BE2C (cell line): ENCODE measurements around the gene ABI3.

ENCODE experiments used
- DNase-seq: peaks from one replicate; pipeline ENCODE4 v3.0.0-alpha.2; 2020
- H3K27me3 ChIP-seq: fragments of 250-450 bp; sonication (Bioruptor Pico); 2 replicates; pipeline ENCODE4 v1.5.1; 2020; ENCODE audit warnings: mild to moderate bottlenecking
- H3K36me3 ChIP-seq: fragments of 250-450 bp; sonication (Bioruptor Pico); 2 replicates; pipeline ENCODE4 v1.5.1; 2020; ENCODE audit warnings: mild to moderate bottlenecking
- H3K4me1 ChIP-seq: fragments of 250-450 bp; sonication (Bioruptor Pico); 2 replicates; pipeline ENCODE4 v1.5.1; 2020
- H3K4me3 ChIP-seq: 2 replicates; pipeline ENCODE4 v1.5.1; 2011; ENCODE audit warnings: low read depth, low read length
- H3K9me3 ChIP-seq: fragments of 250-450 bp; sonication (Bioruptor Pico); 2 replicates; pipeline ENCODE4 v1.5.1; 2020
- TF ChIP-seq, protein P1 (sequence below): IDR thresholded peaks from 2 replicates; pipeline ENCODE4 v1.5.1; 2012; ENCODE audit warnings: mild to moderate bottlenecking, low read depth, low read length

The ABI3 gene

DNA sequence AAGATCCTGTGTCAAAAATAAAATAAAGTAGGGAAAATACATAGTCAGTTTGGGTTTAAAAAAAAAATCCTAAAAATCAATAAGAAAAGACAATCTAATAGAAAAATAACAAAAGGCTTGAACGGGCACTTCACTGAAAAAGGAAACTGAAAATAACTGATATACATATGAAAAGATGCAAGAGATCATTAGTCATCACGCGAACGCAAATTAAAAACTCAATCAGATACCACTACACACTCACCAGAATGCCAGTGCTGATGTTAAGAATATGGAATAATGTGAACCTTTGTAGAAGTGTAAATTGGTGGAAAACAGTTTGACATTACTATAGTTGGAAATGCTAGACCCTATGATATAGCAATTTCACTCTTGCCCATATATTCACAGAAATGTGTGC lies 14.8 kb upstream of the ABI3 start:
- no peaks in the 10 kb centered on the region for H3K9me3 ChIP-seq
- H3K27me3 ChIP-seq, result peaks cover 5% of the 10 kb centered on the region; the same call in 1 of the 2 replicates
- TF ChIP-seq, protein P1, sequence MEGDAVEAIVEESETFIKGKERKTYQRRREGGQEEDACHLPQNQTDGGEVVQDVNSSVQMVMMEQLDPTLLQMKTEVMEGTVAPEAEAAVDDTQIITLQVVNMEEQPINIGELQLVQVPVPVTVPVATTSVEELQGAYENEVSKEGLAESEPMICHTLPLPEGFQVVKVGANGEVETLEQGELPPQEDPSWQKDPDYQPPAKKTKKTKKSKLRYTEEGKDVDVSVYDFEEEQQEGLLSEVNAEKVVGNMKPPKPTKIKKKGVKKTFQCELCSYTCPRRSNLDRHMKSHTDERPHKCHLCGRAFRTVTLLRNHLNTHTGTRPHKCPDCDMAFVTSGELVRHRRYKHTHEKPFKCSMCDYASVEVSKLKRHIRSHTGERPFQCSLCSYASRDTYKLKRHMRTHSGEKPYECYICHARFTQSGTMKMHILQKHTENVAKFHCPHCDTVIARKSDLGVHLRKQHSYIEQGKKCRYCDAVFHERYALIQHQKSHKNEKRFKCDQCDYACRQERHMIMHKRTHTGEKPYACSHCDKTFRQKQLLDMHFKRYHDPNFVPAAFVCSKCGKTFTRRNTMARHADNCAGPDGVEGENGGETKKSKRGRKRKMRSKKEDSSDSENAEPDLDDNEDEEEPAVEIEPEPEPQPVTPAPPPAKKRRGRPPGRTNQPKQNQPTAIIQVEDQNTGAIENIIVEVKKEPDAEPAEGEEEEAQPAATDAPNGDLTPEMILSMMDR, result no peak
- H3K4me1 ChIP-seq, result no peaks in the 10 kb centered on the region
- no peak for DNase-seq
- H3K36me3 ChIP-seq, result no peaks in the 10 kb centered on the region
- H3K4me3 ChIP-seq, result no peak overlapping the region

DNA sequence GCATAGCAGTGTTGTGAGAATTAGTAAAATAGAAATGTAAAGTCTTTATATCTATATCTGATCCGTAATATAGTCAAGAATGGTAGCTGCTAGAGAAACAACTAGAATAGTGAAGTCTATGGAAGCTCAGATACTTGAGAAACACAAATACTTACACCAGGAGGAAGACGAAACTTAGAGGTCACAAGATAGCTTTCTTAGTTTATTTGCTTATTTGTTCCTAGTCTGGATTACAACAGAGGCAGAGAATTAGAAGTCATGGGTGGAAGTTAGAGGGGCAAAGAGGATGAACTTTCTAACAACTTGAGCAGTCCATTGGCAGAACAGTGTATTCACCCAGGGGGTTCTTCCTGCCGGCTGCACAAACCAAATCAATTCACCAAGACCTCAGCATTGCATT lies 14.0 kb upstream of the ABI3 start:
- Histone ChIP-seq H3K4me1 (no peaks in the 10 kb centered on the region), H3K36me3 (no peaks in the 10 kb centered on the region), H3K27me3 (peaks cover 5% of the 10 kb centered on the region; the same call in 1 of the 2 replicates), H3K9me3 (no peaks in the 10 kb centered on the region), H3K4me3 (no peak overlapping the region)
- DNase-seq, result no peak
- TF ChIP-seq, protein P1, result no peak

DNA sequence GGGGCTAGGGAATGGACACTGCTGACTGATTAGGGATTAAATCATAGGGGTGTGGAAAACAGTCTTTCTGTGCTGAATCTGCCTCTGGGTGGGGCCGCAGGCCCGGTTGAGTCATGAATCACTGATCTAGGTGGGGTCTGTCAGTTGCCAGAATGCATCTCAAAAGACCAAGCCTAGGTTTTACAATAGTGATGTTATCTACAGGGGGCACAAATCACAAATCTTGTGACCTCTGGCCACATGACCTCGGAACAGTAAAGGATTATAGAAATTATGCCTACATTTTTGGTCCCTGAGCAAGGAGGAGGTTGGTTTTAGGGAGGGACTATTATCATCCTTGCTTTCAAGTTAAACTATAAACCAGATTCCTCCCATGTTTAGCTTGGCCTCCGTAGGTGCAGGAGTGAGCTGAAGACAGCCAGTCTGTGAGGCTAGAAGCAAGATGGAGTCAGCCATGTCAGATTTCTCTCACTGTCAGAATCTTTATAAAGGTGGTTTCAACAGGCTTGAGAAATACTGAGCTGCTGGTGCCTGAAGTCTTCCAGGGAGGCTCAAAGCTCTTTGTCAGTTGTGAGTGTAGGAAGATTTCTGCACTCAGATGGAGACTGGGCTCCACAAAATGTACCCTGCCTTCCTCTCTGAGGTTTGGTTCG lies 13.0 kb upstream of the ABI3 start:
- peaks cover 12% of the 10 kb centered on the region for H3K27me3 ChIP-seq
- no peaks in the 10 kb centered on the region for H3K9me3 ChIP-seq
- H3K4me3 ChIP-seq, result no peak overlapping the region
- H3K36me3 ChIP-seq, result no peaks in the 10 kb centered on the region
- TF ChIP-seq, protein P1, result no peak
- no peaks in the 10 kb centered on the region for H3K4me1 ChIP-seq
- DNase-seq, result no peak

DNA sequence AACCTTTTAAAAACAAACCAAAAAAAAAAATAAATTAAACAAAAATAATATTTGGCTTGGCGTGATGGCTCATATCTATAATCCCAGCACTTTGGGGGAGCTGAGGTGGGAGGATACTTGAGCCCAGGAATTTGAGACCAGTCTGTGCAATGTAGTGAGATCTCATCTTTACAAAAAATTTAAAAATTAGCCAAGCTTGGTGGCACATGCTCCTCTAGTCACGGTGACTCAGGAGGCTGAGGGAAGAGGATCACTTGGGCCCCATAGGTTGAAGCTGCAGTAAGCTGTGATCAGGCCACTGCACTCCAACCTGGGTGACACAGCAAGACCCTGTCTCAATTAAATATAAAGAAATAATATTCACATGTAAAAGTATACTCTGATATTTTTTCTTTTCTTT lies 12.3 kb upstream of the ABI3 start:
- TF ChIP-seq, protein P1, result no peak
- H3K9me3 ChIP-seq, result no peaks in the 10 kb centered on the region
- H3K36me3 ChIP-seq, result no peaks in the 10 kb centered on the region
- H3K4me1 ChIP-seq, result no peaks in the 10 kb centered on the region
- DNase-seq, result no peak
- peaks cover 20% of the 10 kb centered on the region for H3K27me3 ChIP-seq
- H3K4me3 ChIP-seq, result no peak overlapping the region

DNA sequence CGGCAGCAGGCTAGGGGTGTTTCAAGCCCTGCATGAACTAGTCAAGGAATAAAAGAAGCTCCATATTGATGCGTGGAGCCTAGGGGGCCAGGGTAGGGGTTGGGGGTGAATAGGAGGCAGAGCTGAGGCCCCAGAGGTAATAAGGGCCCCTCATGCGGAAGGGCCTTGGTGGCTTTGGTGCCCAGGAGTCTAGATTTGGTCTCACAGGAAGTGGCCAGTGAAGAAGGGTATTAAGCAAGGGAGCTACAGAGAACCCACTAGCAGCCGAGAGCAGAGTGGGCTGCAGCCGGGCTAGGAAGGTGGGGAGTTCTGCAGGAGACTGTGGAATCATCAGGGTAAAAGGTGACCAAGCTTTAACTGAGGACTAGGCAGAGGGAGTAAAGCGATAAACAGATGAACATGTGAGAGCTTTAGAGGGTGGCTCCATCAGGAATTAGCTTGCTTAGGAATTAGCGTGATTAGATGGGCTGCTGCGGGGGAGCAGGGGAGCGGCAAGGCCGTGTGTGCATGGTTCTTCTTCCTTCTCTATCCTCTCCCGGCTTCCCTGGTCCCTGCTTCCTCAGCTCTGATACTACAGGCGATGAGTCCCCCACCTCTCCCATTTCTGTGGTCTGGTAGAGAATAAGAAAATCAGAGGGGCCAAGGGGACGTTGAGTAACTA lies 10.0 kb upstream of the ABI3 start:
- DNase-seq, result no peak
- H3K4me1 ChIP-seq, result no peaks in the 10 kb centered on the region
- peaks cover 39% of the 10 kb centered on the region for H3K27me3 ChIP-seq
- no peaks in the 10 kb centered on the region for H3K36me3 ChIP-seq
- TF ChIP-seq, protein P1, result no peak
- no peak overlapping the region for H3K4me3 ChIP-seq
- H3K9me3 ChIP-seq, result no peaks in the 10 kb centered on the region

DNA sequence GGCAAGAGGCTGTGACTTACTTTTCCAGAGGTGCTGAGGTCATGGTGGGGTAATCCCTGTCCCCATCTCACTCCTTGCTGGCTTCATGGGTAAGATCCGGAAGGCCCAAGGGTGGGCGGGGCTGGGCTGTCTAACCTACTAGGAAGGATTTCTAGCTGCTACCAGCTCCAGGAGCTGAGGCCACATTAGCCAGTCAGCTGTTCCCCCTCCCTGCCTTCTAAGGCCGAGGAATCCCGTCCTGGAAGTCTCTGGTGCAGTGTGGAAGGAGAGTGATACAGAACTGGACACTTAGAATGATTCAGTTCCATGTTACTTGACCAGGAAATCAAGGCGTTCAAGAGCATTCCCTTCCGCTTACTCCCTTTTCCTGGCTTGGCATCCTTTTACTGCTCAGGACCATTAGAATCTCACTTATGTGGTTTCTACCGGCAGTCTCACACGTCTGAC lies 9.0 kb upstream of the ABI3 start:
- Histone ChIP-seq H3K9me3 (no peaks in the 10 kb centered on the region), H3K4me3 (no peak overlapping the region), H3K27me3 (peaks cover 43% of the 10 kb centered on the region), H3K4me1 (no peaks in the 10 kb centered on the region), H3K36me3 (no peaks in the 10 kb centered on the region)
- TF ChIP-seq, protein P1, result no peak
- DNase-seq, result no peak
